Measurements from ENCODE around the gene SFXN3. TPM values are rescaled to one million over a fixed set of nuclear protein-coding genes. Genes with fewer than 3 reads are reported as not detected.

The SFXN3 gene
- total and polyA plus RNA-seq, 2 experiments from 2014 or later, result 0.68 to 3.8 TPM

GRCh38 chr10:101090597-101090996, 59.6 kb downstream of the SFXN3 start (continued):
- TF ChIP-seq REST (IDR thresholded peaks at IDR 0.05; ENCODE audit: unreplicated experiment), result no peak
- TF ChIP-seq, protein P1, sequence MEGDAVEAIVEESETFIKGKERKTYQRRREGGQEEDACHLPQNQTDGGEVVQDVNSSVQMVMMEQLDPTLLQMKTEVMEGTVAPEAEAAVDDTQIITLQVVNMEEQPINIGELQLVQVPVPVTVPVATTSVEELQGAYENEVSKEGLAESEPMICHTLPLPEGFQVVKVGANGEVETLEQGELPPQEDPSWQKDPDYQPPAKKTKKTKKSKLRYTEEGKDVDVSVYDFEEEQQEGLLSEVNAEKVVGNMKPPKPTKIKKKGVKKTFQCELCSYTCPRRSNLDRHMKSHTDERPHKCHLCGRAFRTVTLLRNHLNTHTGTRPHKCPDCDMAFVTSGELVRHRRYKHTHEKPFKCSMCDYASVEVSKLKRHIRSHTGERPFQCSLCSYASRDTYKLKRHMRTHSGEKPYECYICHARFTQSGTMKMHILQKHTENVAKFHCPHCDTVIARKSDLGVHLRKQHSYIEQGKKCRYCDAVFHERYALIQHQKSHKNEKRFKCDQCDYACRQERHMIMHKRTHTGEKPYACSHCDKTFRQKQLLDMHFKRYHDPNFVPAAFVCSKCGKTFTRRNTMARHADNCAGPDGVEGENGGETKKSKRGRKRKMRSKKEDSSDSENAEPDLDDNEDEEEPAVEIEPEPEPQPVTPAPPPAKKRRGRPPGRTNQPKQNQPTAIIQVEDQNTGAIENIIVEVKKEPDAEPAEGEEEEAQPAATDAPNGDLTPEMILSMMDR (conservative IDR thresholded peaks at IDR 0.05; ENCODE audit: low read depth in 2 of 2), result no peak

Other genes with a start within 250 kb of the SFXN3 start
- 12.1 and 22.1 TPM in 2 replicates for gene SLF2, start 118.3 kb upstream of the SFXN3 start, total RNA-seq (2014; rRNA removed; shearing (Covaris generic))
- 11.3 and 13.6 TPM in 2 replicates for gene SLF2, start 118.3 kb upstream of the SFXN3 start, polyA plus RNA-seq (2016; fragmentation: Nextera tagmentation; extraction: Ambion mirVana)
- 7.3 and 8.5 TPM in 2 replicates for gene SEMA4G, start 61.7 kb upstream of the SFXN3 start, total RNA-seq (2014; rRNA removed; shearing (Covaris generic))
- gene SEMA4G, start 61.7 kb upstream of the SFXN3 start, polyA plus RNA-seq (2016; fragmentation: Nextera tagmentation; extraction: Ambion mirVana), result 5.3 and 6.3 TPM in 2 replicates
- 60.4 and 76.9 TPM in 2 replicates for gene MRPL43, start 43.7 kb upstream of the SFXN3 start, total RNA-seq (2014; rRNA removed; shearing (Covaris generic))
- 124 and 126 TPM in 2 replicates for gene MRPL43, start 43.7 kb upstream of the SFXN3 start, polyA plus RNA-seq (2016; fragmentation: Nextera tagmentation; extraction: Ambion mirVana)
- 24.5 and 29.4 TPM in 2 replicates for gene TWNK, start 43.7 kb upstream of the SFXN3 start, total RNA-seq (2014; rRNA removed; shearing (Covaris generic))
- 11.4 and 12.2 TPM in 2 replicates for gene TWNK, start 43.7 kb upstream of the SFXN3 start, polyA plus RNA-seq (2016; fragmentation: Nextera tagmentation; extraction: Ambion mirVana)
- gene LZTS2, start 31.4 kb upstream of the SFXN3 start, total RNA-seq (2014; rRNA removed; shearing (Covaris generic)), result 62.8 and 88.3 TPM in 2 replicates
- gene LZTS2, start 31.4 kb upstream of the SFXN3 start, polyA plus RNA-seq (2016; fragmentation: Nextera tagmentation; extraction: Ambion mirVana), result 27.6 and 28.8 TPM in 2 replicates
- gene PDZD7, start 105 bp upstream of the SFXN3 start, total RNA-seq (2014; rRNA removed; shearing (Covaris generic)), result 1.7 and 2.3 TPM in 2 replicates
- 1.5 and 1.7 TPM in 2 replicates for gene PDZD7, start 105 bp upstream of the SFXN3 start, polyA plus RNA-seq (2016; fragmentation: Nextera tagmentation; extraction: Ambion mirVana)
- gene KAZALD1, start 30.8 kb downstream of the SFXN3 start, total RNA-seq (2014; rRNA removed; shearing (Covaris generic)), result 1.2 and 1.3 TPM in 2 replicates
- 0.27 and 0.75 TPM in 2 replicates for gene KAZALD1, start 30.8 kb downstream of the SFXN3 start, polyA plus RNA-seq (2016; fragmentation: Nextera tagmentation; extraction: Ambion mirVana)
- not detected in 2 replicates for gene TLX1, start 100.1 kb downstream of the SFXN3 start, total RNA-seq (2014; rRNA removed; shearing (Covaris generic))
- gene TLX1, start 100.1 kb downstream of the SFXN3 start, polyA plus RNA-seq (2016; fragmentation: Nextera tagmentation; extraction: Ambion mirVana), result not detected in 2 replicates
- not detected in 2 replicates for gene LBX1, start 198.2 kb downstream of the SFXN3 start, total RNA-seq (2014; rRNA removed; shearing (Covaris generic))
- gene LBX1, start 198.2 kb downstream of the SFXN3 start, polyA plus RNA-seq (2016; fragmentation: Nextera tagmentation; extraction: Ambion mirVana), result not detected in 2 replicates